Stimulated activated CD4-positive, alpha-beta T cell treated with anti-CD3 and anti-CD28 coated beads, Interleukin-15, amount 100 ng/mL, for 48 hours (primary cell): ENCODE data around the gene CCDC170.
"Not testable (repeated sequence)": the region's sequence is repeated elsewhere in the genome, so short reads cannot be mapped to it uniquely, and the experiment has no call there.

Experiments used
- DNase-seq, 2 donors: peaks; one replicate each; pipeline ENCODE4 v3.0.0-alpha.2; 2020; ENCODE audit warnings: low read depth in 2 of 2

CCDC170 gene

GRCh38 chr6:151493161-151493803 is 535 bp upstream of the CCDC170 start:
- DNase-seq, result no peak

- DNase-seq, result no peak
Observed at GRCh38 chr6:151494235-151494935, 568 bp downstream of the CCDC170 start.

GRCh38 chr6:151494936-151495320 is 1.1 kb downstream of the CCDC170 start:
- no peak for DNase-seq

- no peak for DNase-seq
Observed at GRCh38 chr6:151495380-151495779, 1.6 kb downstream of the CCDC170 start.

GRCh38 chr6:151497905-151498304 is 4.1 kb downstream of the CCDC170 start:
- DNase-seq, result no peak

GRCh38 chr6:151498327-151498726 is 4.5 kb downstream of the CCDC170 start:
- DNase-seq, result no peak

GRCh38 chr6:151499551-151499950 is 5.7 kb downstream of the CCDC170 start:
- DNase-seq, result no peak

- DNase-seq, result no peak
Observed at GRCh38 chr6:151501511-151502136, 7.8 kb downstream of the CCDC170 start.

GRCh38 chr6:151502499-151502898 is 8.7 kb downstream of the CCDC170 start:
- DNase-seq, result no peak

- no peak for DNase-seq
Observed at GRCh38 chr6:151506761-151507160, 12.9 kb downstream of the CCDC170 start.

GRCh38 chr6:151509048-151509447 is 15.2 kb downstream of the CCDC170 start:
- DNase-seq, result no peak

GRCh38 chr6:151512481-151512880 is 18.7 kb downstream of the CCDC170 start:
- no peak for DNase-seq

GRCh38 chr6:151514000-151514730 is 20.3 kb downstream of the CCDC170 start:
- DNase-seq, result no peak

- not testable (repeated sequence) for DNase-seq
Observed at GRCh38 chr6:151518992-151519391, 25.2 kb downstream of the CCDC170 start.

- DNase-seq, result no peak
Observed at GRCh38 chr6:151523034-151523433, 29.2 kb downstream of the CCDC170 start.

- DNase-seq, result no peak
Observed at GRCh38 chr6:151524059-151524458, 30.2 kb downstream of the CCDC170 start.

GRCh38 chr6:151534576-151534975 is 40.8 kb downstream of the CCDC170 start:
- DNase-seq, result no peak

- no peak for DNase-seq
Observed at GRCh38 chr6:151535476-151536187, 41.8 kb downstream of the CCDC170 start.

GRCh38 chr6:151536188-151536479 is 42.3 kb downstream of the CCDC170 start:
- no peak for DNase-seq

- DNase-seq, result no peak
Observed at GRCh38 chr6:151537556-151537955, 43.7 kb downstream of the CCDC170 start.

- DNase-seq, result no peak
Observed at GRCh38 chr6:151539506-151540268, 45.9 kb downstream of the CCDC170 start.
